ENCODE data around the gene PDIK1L. TPM values are rescaled to one million over a fixed set of nuclear protein-coding genes. Genes with fewer than 3 reads are reported as not detected.

The PDIK1L gene
- total and polyA plus RNA-seq, 2 donors, result 6.1 to 11.9 TPM

DNA sequence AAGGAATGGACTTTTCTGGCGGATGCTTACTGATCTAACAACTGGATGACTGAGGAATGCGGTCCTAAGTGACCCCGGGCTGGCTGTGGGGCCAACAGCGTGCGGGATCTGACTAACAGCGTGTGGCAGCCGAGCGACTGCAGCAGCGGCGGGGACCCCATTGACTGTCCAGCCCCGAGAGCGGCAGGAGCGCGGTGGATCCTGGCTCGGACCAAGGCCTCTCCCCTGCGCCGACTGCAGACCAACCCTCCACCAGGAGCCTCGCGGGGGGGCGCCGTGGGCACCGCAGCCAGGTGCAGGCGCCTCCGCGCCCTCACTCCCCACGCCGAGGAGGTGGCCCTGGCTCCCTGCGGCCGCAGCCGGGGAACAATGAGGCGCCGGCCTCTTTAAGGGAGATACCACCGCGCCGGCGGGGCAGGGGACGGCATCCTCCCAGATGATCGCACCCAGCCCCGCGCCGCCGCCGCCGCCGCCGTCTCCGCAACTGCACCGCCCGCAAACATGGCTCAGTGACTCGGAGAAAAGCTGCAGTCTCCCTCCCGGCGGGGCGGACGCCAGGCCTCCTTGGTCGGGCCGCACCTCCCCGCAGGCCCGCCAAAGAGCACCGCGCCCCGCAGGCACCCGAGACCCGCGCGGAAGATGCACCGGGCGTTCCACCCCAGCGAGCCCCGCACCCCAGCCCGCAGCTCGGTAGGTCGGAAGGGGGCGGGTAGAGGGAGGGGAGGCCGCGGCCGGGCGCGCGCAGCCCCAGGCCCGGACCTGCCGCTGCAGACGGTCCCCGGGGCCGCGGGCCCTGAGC, 694 bp upstream of the PDIK1L start:
- peaks cover 8 to 14% of the 10 kb centered on the region in 2 donors for H3K36me3 ChIP-seq (ENCODE audit: control insufficient read depth in 2 of 2, insufficient read depth in 2 of 2, low read length in 1 of 2)
- peak in 5 of 9 donors; percentile 61 to 86 (median 68) for DNase-seq (ENCODE audit: low read depth in 6 of 9, low spot score in 9 of 9)
- H3K9me3 ChIP-seq (ENCODE audit: control insufficient read depth in 2 of 2, insufficient read depth in 1 of 2, low read length in 1 of 2), result no peaks in the 10 kb centered on the region
- WGBS, result under 1% methylated on average over 85 of the region's 85 CpGs
- peaks cover 0 to 3% of the 10 kb centered on the region in 2 donors for H3K27me3 ChIP-seq (ENCODE audit: control insufficient read depth in 2 of 2, insufficient read depth in 1 of 2, low read length in 1 of 2)
- H3K4me1 ChIP-seq (ENCODE audit: control insufficient read depth in 2 of 2, insufficient read depth in 2 of 2, low read length in 2 of 2), result peaks cover 12 to 20% of the 10 kb centered on the region in 2 donors
- peak overlapping the region; percentile 62 to 95 for H3K4me3 ChIP-seq (ENCODE audit: low read length in 2 of 2)
- peak overlapping the region; percentile 59 to 94 for H3K27ac ChIP-seq (ENCODE audit: low read depth in 1 of 2, low read length in 1 of 2)

GRCh38 chr1:26112407-26112775, 767 bp downstream of the PDIK1L start:
- Histone ChIP-seq H3K4me1 (ENCODE audit: control insufficient read depth in 2 of 2, insufficient read depth in 2 of 2, low read length in 2 of 2) (peaks cover 12 to 20% of the 10 kb centered on the region in 2 donors), H3K9me3 (ENCODE audit: control insufficient read depth in 2 of 2, insufficient read depth in 1 of 2, low read length in 1 of 2) (no peaks in the 10 kb centered on the region), H3K4me3 (ENCODE audit: low read length in 2 of 2) (peak overlapping the region; percentile 95 to 97), H3K27ac (ENCODE audit: low read depth in 1 of 2, low read length in 1 of 2) (peak overlapping the region; percentile 69 to 87), H3K27me3 (ENCODE audit: control insufficient read depth in 2 of 2, insufficient read depth in 1 of 2, low read length in 1 of 2) (peaks cover 0 to 3% of the 10 kb centered on the region in 2 donors), H3K36me3 (ENCODE audit: control insufficient read depth in 2 of 2, insufficient read depth in 2 of 2, low read length in 1 of 2) (peaks cover 15 to 25% of the 10 kb centered on the region in 2 donors)
- peak in 2 of 9 donors; percentile 24 to 52 for DNase-seq (ENCODE audit: low read depth in 6 of 9, low spot score in 9 of 9)
- WGBS, result 1% methylated on average over 9 of the region's 9 CpGs

GRCh38 chr1:26114165-26114927, 2.7 kb downstream of the PDIK1L start:
- no peak overlapping the region for H3K27ac ChIP-seq (ENCODE audit: low read depth in 1 of 2, low read length in 1 of 2)
- DNase-seq (ENCODE audit: low read depth in 6 of 9, low spot score in 9 of 9), result no peak
- H3K4me1 ChIP-seq (ENCODE audit: control insufficient read depth in 2 of 2, insufficient read depth in 2 of 2, low read length in 2 of 2), result peaks cover 12 to 25% of the 10 kb centered on the region in 2 donors

DNA sequence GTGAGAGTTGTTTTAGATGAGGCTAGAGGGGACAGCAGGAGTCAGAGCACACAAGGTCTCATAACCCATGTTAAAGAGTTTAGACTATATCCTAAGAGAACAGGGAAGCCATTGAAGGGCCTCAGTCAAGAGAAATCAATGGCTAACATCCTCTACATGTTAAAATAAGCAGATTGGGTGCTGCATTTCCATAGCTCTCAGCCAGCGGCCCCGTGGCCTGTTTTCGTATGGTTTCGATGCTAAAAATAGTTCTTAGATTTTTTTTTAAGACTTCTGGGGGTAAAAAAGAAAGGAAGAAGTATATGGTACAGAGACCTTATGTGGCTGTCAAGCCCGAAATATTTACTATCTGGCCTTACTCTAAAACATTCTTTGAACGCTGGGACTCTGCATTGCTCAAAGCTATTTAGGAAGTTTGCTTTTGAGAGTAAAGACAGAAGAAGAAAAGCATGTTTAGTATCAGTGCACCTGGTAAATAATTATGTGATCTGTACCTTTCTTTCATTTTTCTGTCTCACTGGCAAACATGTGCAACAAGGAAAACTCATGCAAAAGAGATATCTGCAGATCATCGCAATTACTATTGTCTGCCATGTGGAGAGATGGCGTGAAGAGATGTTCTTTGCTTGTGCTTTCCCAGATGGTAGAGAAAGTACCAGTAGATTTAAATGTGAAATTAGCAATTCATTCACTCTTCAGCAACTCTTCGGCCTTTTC, 8.4 kb downstream of the PDIK1L start:
- no peak overlapping the region for H3K4me3 ChIP-seq (ENCODE audit: low read length in 2 of 2)
- 39% methylated on average over 9 of the region's 9 CpGs for WGBS
- peaks cover 6 to 23% of the 10 kb centered on the region in 2 donors for H3K4me1 ChIP-seq (ENCODE audit: control insufficient read depth in 2 of 2, insufficient read depth in 2 of 2, low read length in 2 of 2)
- peaks cover 23 to 44% of the 10 kb centered on the region in 2 donors for H3K36me3 ChIP-seq (ENCODE audit: control insufficient read depth in 2 of 2, insufficient read depth in 2 of 2, low read length in 1 of 2)
- H3K9me3 ChIP-seq (ENCODE audit: control insufficient read depth in 2 of 2, insufficient read depth in 1 of 2, low read length in 1 of 2), result no peaks in the 10 kb centered on the region
- peak in 2 of 9 donors; percentile 20 to 62 for DNase-seq (ENCODE audit: low read depth in 6 of 9, low spot score in 9 of 9)
- H3K27me3 ChIP-seq (ENCODE audit: control insufficient read depth in 2 of 2, insufficient read depth in 1 of 2, low read length in 1 of 2), result no peaks in the 10 kb centered on the region
- peak overlapping the region; percentile 53 to 72 for H3K27ac ChIP-seq (ENCODE audit: low read depth in 1 of 2, low read length in 1 of 2)

More at GRCh38 chr1:26114165-26114927, 2.7 kb downstream of the PDIK1L start:
- peaks cover 0 to 3% of the 10 kb centered on the region in 2 donors for H3K27me3 ChIP-seq (ENCODE audit: control insufficient read depth in 2 of 2, insufficient read depth in 1 of 2, low read length in 1 of 2)
- H3K4me3 ChIP-seq (ENCODE audit: low read length in 2 of 2), result no peak overlapping the region
- H3K9me3 ChIP-seq (ENCODE audit: control insufficient read depth in 2 of 2, insufficient read depth in 1 of 2, low read length in 1 of 2), result no peaks in the 10 kb centered on the region
- H3K36me3 ChIP-seq (ENCODE audit: control insufficient read depth in 2 of 2, insufficient read depth in 2 of 2, low read length in 1 of 2), result peaks cover 21 to 41% of the 10 kb centered on the region in 2 donors
- WGBS, result 96% methylated on average over 12 of the region's 12 CpGs

- Histone ChIP-seq H3K27me3 (ENCODE audit: control insufficient read depth in 2 of 2, insufficient read depth in 1 of 2, low read length in 1 of 2) (no peaks in the 10 kb centered on the region), H3K4me1 (ENCODE audit: control insufficient read depth in 2 of 2, insufficient read depth in 2 of 2, low read length in 2 of 2) (peaks cover 14 to 30% of the 10 kb centered on the region in 2 donors), H3K27ac (ENCODE audit: low read depth in 1 of 2, low read length in 1 of 2) (no peak overlapping the region), H3K4me3 (ENCODE audit: low read length in 2 of 2) (no peak overlapping the region), H3K9me3 (ENCODE audit: control insufficient read depth in 2 of 2, insufficient read depth in 1 of 2, low read length in 1 of 2) (no peaks in the 10 kb centered on the region), H3K36me3 (ENCODE audit: control insufficient read depth in 2 of 2, insufficient read depth in 2 of 2, low read length in 1 of 2) (peaks cover 16 to 32% of the 10 kb centered on the region in 2 donors)
- 93% methylated on average over 8 of the region's 8 CpGs for WGBS
- DNase-seq (ENCODE audit: low read depth in 6 of 9, low spot score in 9 of 9), result no peak
Observed at GRCh38 chr1:26121854-26122773, 10.5 kb downstream of the PDIK1L start.

- Histone ChIP-seq H3K9me3 (ENCODE audit: control insufficient read depth in 2 of 2, insufficient read depth in 1 of 2, low read length in 1 of 2) (no peaks in the 10 kb centered on the region), H3K36me3 (ENCODE audit: control insufficient read depth in 2 of 2, insufficient read depth in 2 of 2, low read length in 1 of 2) (peaks cover 9 to 21% of the 10 kb centered on the region in 2 donors), H3K4me1 (ENCODE audit: control insufficient read depth in 2 of 2, insufficient read depth in 2 of 2, low read length in 2 of 2) (peaks cover 25 to 42% of the 10 kb centered on the region in 2 donors), H3K27ac (ENCODE audit: low read depth in 1 of 2, low read length in 1 of 2) (peak overlapping the region in 1 of 2 donors; percentile 22), H3K27me3 (ENCODE audit: control insufficient read depth in 2 of 2, insufficient read depth in 1 of 2, low read length in 1 of 2) (no peaks in the 10 kb centered on the region), H3K4me3 (ENCODE audit: low read length in 2 of 2) (no peak overlapping the region)
- WGBS, result 93% methylated on average over 7 of the region's 7 CpGs
- DNase-seq (ENCODE audit: low read depth in 6 of 9, low spot score in 9 of 9), result peak in 2 of 9 donors; percentile 41 to 66
Observed at GRCh38 chr1:26122988-26123973, 11.7 kb downstream of the PDIK1L start.

DNA sequence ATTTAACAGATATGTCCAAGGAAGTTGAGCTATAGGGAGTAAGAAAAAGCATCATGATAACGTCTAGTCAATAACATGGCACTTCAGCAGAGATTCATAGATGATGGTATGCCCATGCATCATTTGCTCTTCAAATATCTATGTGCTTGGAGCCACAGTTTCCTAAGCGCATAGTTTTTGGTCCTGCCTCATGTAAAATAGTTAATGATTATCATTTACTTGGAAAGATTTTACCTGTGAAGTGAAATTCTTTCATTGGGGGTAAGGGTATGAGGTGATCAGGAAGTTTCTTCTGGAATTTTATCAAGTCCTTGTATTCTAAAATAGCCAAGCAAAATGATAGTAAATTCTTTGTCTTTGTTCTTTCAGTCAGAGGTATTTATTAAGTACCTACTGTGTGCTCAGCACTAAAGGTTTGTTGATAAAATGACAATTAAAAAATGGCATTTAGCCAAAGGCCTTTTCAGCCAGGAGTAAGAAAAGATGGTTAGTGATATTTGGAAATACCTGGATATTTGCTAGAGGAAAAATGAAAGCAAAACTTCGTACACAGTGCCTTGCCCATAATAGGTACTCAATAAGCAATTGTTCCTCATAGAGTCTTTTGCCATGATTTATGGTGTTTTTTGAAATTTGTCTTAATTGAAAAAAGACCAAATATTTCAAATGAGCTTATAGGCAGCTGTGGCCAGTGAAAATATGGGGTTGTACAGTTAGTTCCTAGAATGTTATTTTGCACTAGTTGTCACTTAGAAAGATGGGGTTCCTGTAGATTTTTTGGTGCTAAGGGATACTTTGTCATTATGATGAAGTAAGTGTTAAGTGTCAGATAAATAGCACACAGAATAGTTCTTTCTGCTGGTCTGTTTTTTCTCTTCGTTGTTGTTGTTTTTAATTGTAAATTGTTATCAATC, 13.1 kb downstream of the PDIK1L start:
- Histone ChIP-seq H3K27me3 (ENCODE audit: control insufficient read depth in 2 of 2, insufficient read depth in 1 of 2, low read length in 1 of 2) (no peaks in the 10 kb centered on the region), H3K4me1 (ENCODE audit: control insufficient read depth in 2 of 2, insufficient read depth in 2 of 2, low read length in 2 of 2) (peaks cover 24 to 38% of the 10 kb centered on the region in 2 donors), H3K4me3 (ENCODE audit: low read length in 2 of 2) (no peak overlapping the region), H3K27ac (ENCODE audit: low read depth in 1 of 2, low read length in 1 of 2) (no peak overlapping the region), H3K9me3 (ENCODE audit: control insufficient read depth in 2 of 2, insufficient read depth in 1 of 2, low read length in 1 of 2) (no peaks in the 10 kb centered on the region), H3K36me3 (ENCODE audit: control insufficient read depth in 2 of 2, insufficient read depth in 2 of 2, low read length in 1 of 2) (peaks cover 9 to 13% of the 10 kb centered on the region in 2 donors)
- no peak for DNase-seq (ENCODE audit: low read depth in 6 of 9, low spot score in 9 of 9)
- 92% methylated on average over 4 of the region's 4 CpGs for WGBS

All from thymus (tissue), 11 donors.